Epithelial cell of alveolus of lung (primary cell): ENCODE measurements around the gene PHC3. TPM values are rescaled to one million over a fixed set of nuclear protein-coding genes. Genes with fewer than 3 reads are reported as not detected.

Source experiments
- total RNA-seq: library from RNA; depleted of rRNA; stranded (reverse); fragments of >200 nt; gene quantifications from 2 replicates; pipeline ENCODE4 v1.2.1, GENCODE V29; 2015

PHC3 gene
- 14.5 and 55.4 TPM in 2 replicates for total RNA-seq

GRCh38 chr3:170180908-170181885 is at the start of gene PHC3:
PHC3 (minus strand) TSS chr3:170181733; CDS start chr3:170181715, 18 bp downstream.

GRCh38 chr3:170221924-170222646 is 40.6 kb upstream of the PHC3 start, which contains the start of gene PRKCI:
PRKCI (plus strand) TSS chr3:170222424; CDS start chr3:170222670, 246 bp downstream.

Other genes starting within 250 kb of the PHC3 start
- gene SEC62, start 214.9 kb downstream of the PHC3 start, total RNA-seq = 23.4 and 29.1 TPM in 2 replicates
- gene GPR160, start 143.7 kb downstream of the PHC3 start, total RNA-seq = 0.39 TPM in 1 of 2 replicates, not detected in the other
- gene PRKCI, start 40.7 kb upstream of the PHC3 start, total RNA-seq = 34.9 and 40.6 TPM in 2 replicates
- gene SKIL, start 176.0 kb upstream of the PHC3 start, total RNA-seq = 41.1 and 57.4 TPM in 2 replicates
- 24.8 and 386 TPM in 2 replicates for gene CLDN11, start 237.1 kb upstream of the PHC3 start, total RNA-seq